ENCODE data around the gene WDR53.
"Not testable (repeated sequence)": the region's sequence is repeated elsewhere in the genome, so short reads cannot be mapped to it uniquely, and the experiment has no call there.

The WDR53 gene

DNA sequence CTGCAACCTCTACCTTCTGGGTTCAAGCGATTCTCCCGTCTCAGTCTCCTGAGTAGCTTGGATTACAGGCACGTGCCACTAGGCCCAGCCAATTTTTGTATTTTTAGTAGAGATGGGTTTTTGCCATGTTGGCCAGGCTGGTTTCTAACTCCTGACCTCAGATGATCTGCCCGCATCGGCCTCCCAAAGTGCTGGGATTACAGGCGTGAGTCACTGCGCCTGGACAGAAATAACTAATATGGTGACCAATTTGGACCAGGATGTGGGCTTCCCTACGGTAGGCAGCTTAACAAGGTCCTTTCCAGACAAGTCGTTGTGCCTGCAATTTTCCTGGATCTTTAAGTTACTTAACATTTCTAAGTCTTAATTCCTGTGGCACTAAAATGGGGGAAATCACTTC is 14.8 kb downstream of the WDR53 start:
- Mint-ChIP-seq H3K27ac (no peak overlapping the region), H3K36me3 (ENCODE audit: insufficient read depth) (peaks cover 19% of the 10 kb centered on the region)

DNA sequence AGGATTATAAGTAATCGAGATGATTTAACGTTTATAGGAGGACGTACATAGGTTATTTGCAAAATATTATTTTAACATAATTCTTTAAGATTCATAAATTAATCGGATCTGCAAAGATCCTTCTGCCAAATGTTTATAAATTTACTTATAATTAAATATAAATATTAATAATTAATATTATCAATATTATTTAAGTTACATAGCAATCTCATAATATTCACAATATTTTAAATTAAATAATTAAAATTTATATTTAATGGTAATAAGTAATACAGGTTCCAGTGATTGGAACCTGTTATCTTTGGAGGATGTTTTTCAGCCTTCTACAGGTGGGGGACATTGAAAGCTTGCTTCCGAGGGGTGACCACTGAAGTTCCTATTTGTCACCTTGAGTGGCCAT is 16.1 kb downstream of the WDR53 start:
- Mint-ChIP-seq H3K4me3 (no peak overlapping the region), H3K27ac (no peak overlapping the region), H3K4me1 (ENCODE audit: low read depth in 2 of 2) (peaks cover 0 to 2% of the 10 kb centered on the region in 2 donors), H3K9me3 (no peaks in the 10 kb centered on the region), H3K27me3 (peaks cover 0 to 5% of the 10 kb centered on the region in 2 donors), H3K36me3 (ENCODE audit: insufficient read depth) (peaks cover 16% of the 10 kb centered on the region)
- no peak for ATAC-seq (replicated peaks)
- no peak for DNase-seq

More for the DNA sequence above, 14.8 kb downstream of the WDR53 start:
- no peaks in the 10 kb centered on the region for H3K27me3 Mint-ChIP-seq
- H3K4me3 Mint-ChIP-seq, result no peak overlapping the region
- peaks cover 0 to 2% of the 10 kb centered on the region in 2 donors for H3K4me1 Mint-ChIP-seq (ENCODE audit: low read depth in 2 of 2)
- H3K9me3 Mint-ChIP-seq, result no peaks in the 10 kb centered on the region
- ATAC-seq (replicated peaks) (no peak), DNase-seq (no peak)

DNA sequence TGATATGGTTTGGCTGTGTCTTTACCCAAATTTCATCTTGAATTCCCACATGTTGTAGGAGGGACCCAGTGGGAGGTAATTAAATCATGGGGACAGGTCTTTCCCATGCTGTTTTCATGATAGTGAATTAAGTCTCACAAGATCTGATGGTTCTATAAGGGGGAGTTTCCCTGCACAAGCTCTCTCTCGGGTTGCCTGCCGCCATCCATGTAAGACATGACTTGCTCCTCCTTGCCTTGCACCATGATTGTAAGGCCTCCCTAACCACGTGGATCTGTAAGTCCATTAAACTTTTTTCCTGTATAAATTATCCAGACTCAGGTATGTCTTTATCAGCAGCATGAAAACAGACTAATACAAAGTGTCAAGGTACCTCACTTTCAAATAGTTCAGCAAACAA is 18.2 kb downstream of the WDR53 start:
- not testable (repeated sequence) for H3K4me1 Mint-ChIP-seq (ENCODE audit: low read depth in 2 of 2); H3K27me3 Mint-ChIP-seq; DNase-seq; H3K4me3 Mint-ChIP-seq; ATAC-seq (replicated peaks); H3K9me3 Mint-ChIP-seq; H3K36me3 Mint-ChIP-seq (ENCODE audit: insufficient read depth); H3K27ac Mint-ChIP-seq

GRCh38 chr3:196549312-196549711 is 19.0 kb downstream of the WDR53 start:
- ATAC-seq (replicated peaks); H3K9me3 Mint-ChIP-seq; H3K36me3 Mint-ChIP-seq (ENCODE audit: insufficient read depth): not testable (repeated sequence)

GRCh38 chr3:196547067-196547466 is 21.3 kb downstream of the WDR53 start:
- Mint-ChIP-seq H3K4me3 (no peak overlapping the region), H3K27ac (no peak overlapping the region), H3K9me3 (no peaks in the 10 kb centered on the region), H3K36me3 (ENCODE audit: insufficient read depth) (peaks cover 3% of the 10 kb centered on the region), H3K4me1 (ENCODE audit: low read depth in 2 of 2) (no peaks in the 10 kb centered on the region), H3K27me3 (peaks cover 0 to 20% of the 10 kb centered on the region in 2 donors)
- DNase-seq (no peak), ATAC-seq (replicated peaks) (no peak)

More at GRCh38 chr3:196549312-196549711, 19.0 kb downstream of the WDR53 start:
- not testable (repeated sequence) for H3K27ac Mint-ChIP-seq; H3K4me1 Mint-ChIP-seq (ENCODE audit: low read depth in 2 of 2); DNase-seq; H3K4me3 Mint-ChIP-seq
- H3K27me3 Mint-ChIP-seq, result peaks cover 0 to 14% of the 10 kb centered on the region in 2 donors

- Mint-ChIP-seq H3K9me3 (no peaks in the 10 kb centered on the region), H3K27me3 (peaks cover 0 to 20% of the 10 kb centered on the region in 2 donors), H3K36me3 (ENCODE audit: insufficient read depth) (peaks cover 3% of the 10 kb centered on the region), H3K4me3 (no peak overlapping the region), H3K27ac (no peak overlapping the region), H3K4me1 (ENCODE audit: low read depth in 2 of 2) (no peaks in the 10 kb centered on the region)
- ATAC-seq (replicated peaks) (no peak), DNase-seq (no peak)
Observed at GRCh38 chr3:196546537-196546936, 21.8 kb downstream of the WDR53 start.

DNA sequence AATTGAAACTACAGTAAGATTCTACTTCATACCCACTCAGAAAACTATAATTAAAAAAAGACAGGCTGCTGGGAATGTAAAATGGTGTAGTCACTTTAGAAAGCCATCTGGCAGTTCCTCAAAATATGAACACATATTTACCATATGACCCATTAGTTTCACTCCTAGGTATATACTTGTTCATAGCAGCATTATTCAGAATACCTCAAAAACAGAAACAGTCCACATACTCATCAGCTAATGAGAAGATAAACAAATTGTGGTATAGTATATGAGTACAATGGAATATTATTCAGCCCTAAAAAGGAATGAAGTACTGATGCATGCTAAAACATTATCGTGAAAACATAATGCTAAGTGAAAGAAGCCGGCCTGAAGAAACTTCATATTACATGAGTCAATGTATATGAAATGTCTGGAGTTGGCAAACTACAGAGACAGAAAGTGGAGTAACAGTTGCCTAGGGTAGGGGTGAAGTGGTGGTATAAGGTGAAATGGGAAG is 23.8 kb downstream of the WDR53 start:
- Mint-ChIP-seq H3K4me1 (ENCODE audit: low read depth in 2 of 2) (no peaks in the 10 kb centered on the region), H3K36me3 (ENCODE audit: insufficient read depth) (no peaks in the 10 kb centered on the region), H3K27me3 (peaks cover 0 to 20% of the 10 kb centered on the region in 2 donors), H3K9me3 (no peaks in the 10 kb centered on the region), H3K27ac (no peak overlapping the region), H3K4me3 (no peak overlapping the region)
- no peak for DNase-seq
- no peak for ATAC-seq (replicated peaks)

GRCh38 chr3:196541684-196542445 is 26.5 kb downstream of the WDR53 start:
- no peak for DNase-seq
- peaks cover 9 to 20% of the 10 kb centered on the region in 2 donors for H3K27me3 Mint-ChIP-seq
- no peak overlapping the region for H3K4me3 Mint-ChIP-seq
- no peaks in the 10 kb centered on the region for H3K36me3 Mint-ChIP-seq (ENCODE audit: insufficient read depth)
- no peak overlapping the region for H3K27ac Mint-ChIP-seq
- H3K4me1 Mint-ChIP-seq (ENCODE audit: low read depth in 2 of 2), result peaks cover 0 to 4% of the 10 kb centered on the region in 2 donors
- ATAC-seq (replicated peaks), result no peak
- no peaks in the 10 kb centered on the region for H3K9me3 Mint-ChIP-seq

DNA sequence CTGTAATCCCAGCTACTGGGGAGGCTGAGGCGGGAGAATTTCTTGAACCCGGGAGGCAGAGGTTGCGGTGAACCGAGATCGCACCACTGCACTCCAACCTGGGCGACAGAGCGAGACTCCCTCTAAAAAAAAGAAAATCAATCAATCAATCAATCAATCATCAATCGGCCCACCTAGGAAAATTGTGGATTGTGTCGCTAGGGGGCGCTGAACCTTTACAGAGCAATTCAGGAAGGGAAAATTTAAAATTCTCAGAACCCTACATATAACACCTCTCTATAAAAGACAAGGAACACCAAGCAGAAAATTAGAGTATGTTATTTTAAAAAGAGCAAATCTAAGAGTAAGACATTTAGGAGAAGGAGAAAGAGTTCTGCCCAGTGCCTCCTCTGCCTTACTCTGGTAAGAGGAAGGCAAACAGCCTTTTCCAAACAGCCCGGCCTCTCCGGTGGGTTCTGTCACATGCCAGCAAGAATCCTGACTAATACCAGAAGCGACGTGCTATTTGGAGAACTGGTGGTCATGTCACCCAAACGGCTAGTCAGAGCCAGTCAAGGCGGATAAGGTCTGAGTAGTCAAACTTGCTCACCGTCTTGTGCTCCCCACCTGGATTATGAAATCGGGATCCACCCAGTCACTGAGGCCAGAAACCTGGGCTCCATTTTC is 30.9 kb downstream of the WDR53 start:
- DNase-seq (peak; percentile 58 to 60 (median 59)), ATAC-seq (replicated peaks) (no peak)
- Mint-ChIP-seq H3K9me3 (no peaks in the 10 kb centered on the region), H3K4me1 (ENCODE audit: low read depth in 2 of 2) (peaks cover 0 to 4% of the 10 kb centered on the region in 2 donors), H3K27me3 (peaks cover 9 to 14% of the 10 kb centered on the region in 2 donors), H3K27ac (no peak overlapping the region), H3K36me3 (ENCODE audit: insufficient read depth) (no peaks in the 10 kb centered on the region), H3K4me3 (no peak overlapping the region)

GRCh38 chr3:196533260-196533681 is 35.1 kb downstream of the WDR53 start:
- Mint-ChIP-seq H3K4me1 (ENCODE audit: low read depth in 2 of 2) (peaks cover 2 to 4% of the 10 kb centered on the region in 2 donors), H3K27me3 (peaks cover 15 to 19% of the 10 kb centered on the region in 2 donors), H3K36me3 (ENCODE audit: insufficient read depth) (no peaks in the 10 kb centered on the region), H3K4me3 (no peak overlapping the region), H3K9me3 (no peaks in the 10 kb centered on the region), H3K27ac (no peak overlapping the region)
- DNase-seq (no peak), ATAC-seq (replicated peaks) (no peak)

DNA sequence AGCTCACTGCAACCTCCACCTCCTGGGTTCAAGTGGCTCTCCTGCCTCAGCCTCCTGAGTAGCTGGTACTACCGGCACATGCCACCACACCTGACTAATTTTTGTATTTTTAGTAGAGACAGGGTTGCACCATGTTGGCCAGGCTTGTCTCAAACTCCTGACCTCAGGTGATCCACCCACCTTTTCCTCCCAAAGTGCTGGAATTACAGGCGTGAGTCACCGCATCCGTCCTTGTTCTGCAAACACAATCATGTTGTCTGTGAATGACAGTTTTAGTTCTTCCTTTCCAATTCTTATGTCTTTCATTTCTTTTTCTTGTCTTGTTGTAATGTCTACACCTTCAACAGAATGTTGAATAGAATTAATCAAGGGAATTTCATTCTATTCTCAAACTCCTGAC is 36.9 kb downstream of the WDR53 start:
- no peak for DNase-seq
- Mint-ChIP-seq H3K27me3 (peaks cover 9 to 12% of the 10 kb centered on the region in 2 donors), H3K9me3 (no peaks in the 10 kb centered on the region), H3K36me3 (ENCODE audit: insufficient read depth) (no peaks in the 10 kb centered on the region), H3K27ac (no peak overlapping the region), H3K4me3 (no peak overlapping the region), H3K4me1 (ENCODE audit: low read depth in 2 of 2) (peaks cover 0 to 2% of the 10 kb centered on the region in 2 donors)
- ATAC-seq (replicated peaks), result no peak

GRCh38 chr3:196528639-196529233 is 39.6 kb downstream of the WDR53 start:
- Mint-ChIP-seq H3K36me3 (ENCODE audit: insufficient read depth) (no peaks in the 10 kb centered on the region), H3K4me1 (ENCODE audit: low read depth in 2 of 2) (peaks cover 0 to 2% of the 10 kb centered on the region in 2 donors), H3K9me3 (no peaks in the 10 kb centered on the region), H3K27ac (no peak overlapping the region), H3K27me3 (peaks cover 9 to 12% of the 10 kb centered on the region in 2 donors), H3K4me3 (peak overlapping the region; percentile 65 to 72)
- peak; percentile 77 to 86 (median 78) for DNase-seq
- peak; percentile 96 for ATAC-seq (replicated peaks)

GRCh38 chr3:196525141-196525540 is 43.2 kb downstream of the WDR53 start:
- no peak for DNase-seq
- no peaks in the 10 kb centered on the region for H3K27me3 Mint-ChIP-seq
- no peak overlapping the region for H3K27ac Mint-ChIP-seq
- H3K4me3 Mint-ChIP-seq, result no peak overlapping the region
- no peaks in the 10 kb centered on the region for H3K36me3 Mint-ChIP-seq (ENCODE audit: insufficient read depth)
- peaks cover 0 to 9% of the 10 kb centered on the region in 2 donors for H3K9me3 Mint-ChIP-seq
- peaks cover 0 to 2% of the 10 kb centered on the region in 2 donors for H3K4me1 Mint-ChIP-seq (ENCODE audit: low read depth in 2 of 2)
- ATAC-seq (replicated peaks), result no peak
